ENCODE results near the gene CCDC110.

CCDC110 gene

GRCh38 chr4:185445209-185445608 is 26.3 kb downstream of the CCDC110 start:
- no peak overlapping the region for H3K4me3 ChIP-seq (ENCODE audit: low read length)
- TF ChIP-seq CTCF (conservative IDR thresholded peaks at IDR 0.05; ENCODE audit: low read depth, low read length): no peak

GRCh38 chr4:185441479-185441878 is 30.1 kb downstream of the CCDC110 start:
- no peak for DNase-seq (ENCODE audit: low read depth)
- no peak overlapping the region for H3K4me3 ChIP-seq (ENCODE audit: low read length)
- no peak for TF ChIP-seq CTCF (conservative IDR thresholded peaks at IDR 0.05; ENCODE audit: low read depth, low read length)

More at GRCh38 chr4:185445209-185445608, 26.3 kb downstream of the CCDC110 start:
- DNase-seq (ENCODE audit: low read depth): no peak

GRCh38 chr4:185437809-185438208 is 33.7 kb downstream of the CCDC110 start:
- no peak for DNase-seq (ENCODE audit: low read depth)
- H3K4me3 ChIP-seq (ENCODE audit: low read length): no peak overlapping the region
- TF ChIP-seq CTCF (conservative IDR thresholded peaks at IDR 0.05; ENCODE audit: low read depth, low read length): no peak

GRCh38 chr4:185435466-185435865 is 36.1 kb downstream of the CCDC110 start:
- no peak for TF ChIP-seq CTCF (conservative IDR thresholded peaks at IDR 0.05; ENCODE audit: low read depth, low read length)
- H3K4me3 ChIP-seq (ENCODE audit: low read length): no peak overlapping the region
- no peak for DNase-seq (ENCODE audit: low read depth)

GRCh38 chr4:185429660-185430059 is 41.9 kb downstream of the CCDC110 start:
- no peak for DNase-seq (ENCODE audit: low read depth)
- no peak for TF ChIP-seq CTCF (conservative IDR thresholded peaks at IDR 0.05; ENCODE audit: low read depth, low read length)
- no peak overlapping the region for H3K4me3 ChIP-seq (ENCODE audit: low read length)

- no peak for DNase-seq (ENCODE audit: low read depth)
- TF ChIP-seq CTCF (conservative IDR thresholded peaks at IDR 0.05; ENCODE audit: low read depth, low read length): no peak
- no peak overlapping the region for H3K4me3 ChIP-seq (ENCODE audit: low read length)
These were observed 44.4 kb downstream of the CCDC110 start for GRCh38 chr4:185426960-185427688.

GRCh38 chr4:185425647-185426352 is 45.7 kb downstream of the CCDC110 start, which contains the start of gene UFSP2:
Gene UFSP2 (minus strand): TSS chr4:185425964. CDS start chr4:185425868, 96 bp downstream.
- H3K4me3 ChIP-seq (ENCODE audit: low read length): peak within 1 kb of the TSS; percentile 94
- no peak for TF ChIP-seq CTCF (conservative IDR thresholded peaks at IDR 0.05; ENCODE audit: low read depth, low read length)

More at GRCh38 chr4:185425647-185426352, 45.7 kb downstream of the CCDC110 start, which contains the start of gene UFSP2:
- peak; percentile 46 for DNase-seq (ENCODE audit: low read depth)

Measured in retinal pigment epithelial cell (primary cell).